ENCODE data around the gene PROP1.
"Not testable (repeated sequence)": the region's sequence is repeated elsewhere in the genome, so short reads cannot be mapped to it uniquely, and the experiment has no call there.

Gene PROP1

GRCh38 chr5:177995691-177996595, at the start of gene PROP1:
TSS of gene PROP1 (minus strand) at chr5:177996242. CDS start at chr5:177995933, 309 bp downstream.
- no peak for DNase-seq

DNA sequence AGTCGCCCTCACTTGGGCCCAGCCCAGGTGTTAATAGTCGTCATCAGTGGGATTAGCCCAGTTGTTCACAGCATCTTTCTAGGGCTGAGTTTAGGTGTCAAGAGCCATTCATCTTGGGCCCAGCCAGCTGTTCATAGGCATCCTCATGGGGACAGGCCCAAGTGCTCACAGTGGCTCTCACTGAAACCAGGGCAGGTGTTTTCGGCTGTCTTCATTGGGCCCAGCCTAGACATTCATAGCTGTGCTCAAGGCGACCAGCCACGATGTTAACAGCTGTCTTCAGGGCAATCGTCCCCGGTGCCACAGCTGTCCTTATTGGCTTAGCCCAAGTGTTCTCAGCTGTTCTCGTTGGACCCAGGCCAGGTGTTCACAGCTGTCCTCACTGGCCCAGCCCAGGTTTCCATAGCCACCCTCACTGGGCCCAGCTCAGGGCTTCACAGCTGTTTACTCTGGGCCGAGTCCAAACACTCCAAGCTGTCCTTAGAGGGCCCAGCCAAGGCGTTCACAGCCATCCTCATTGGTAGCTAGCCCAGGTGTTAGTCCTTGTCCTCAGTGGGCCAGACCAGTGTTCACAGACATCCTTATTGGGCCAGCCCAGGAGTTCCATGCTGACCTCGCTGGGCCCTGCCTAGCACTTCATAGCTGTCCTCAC, 23.5 kb upstream of the PROP1 start:
- DNase-seq: not testable (repeated sequence)

DNA sequence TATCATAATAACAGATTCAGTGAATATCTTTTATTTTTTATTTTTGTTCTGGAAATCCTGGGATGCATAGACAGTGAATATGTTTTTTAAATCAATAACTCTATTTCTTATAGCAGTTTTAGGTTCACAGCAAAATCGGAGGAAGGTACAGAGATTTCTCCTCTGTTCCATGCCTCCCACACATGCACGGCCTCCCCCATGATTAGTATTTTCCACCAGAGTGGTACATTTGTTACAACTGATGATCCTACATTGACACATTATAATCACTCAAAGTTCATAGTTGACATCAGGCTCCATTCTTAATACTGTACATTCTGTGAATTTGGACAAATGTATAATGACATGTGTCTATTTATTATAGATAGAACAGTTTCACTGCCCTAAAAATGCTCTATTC, 16.7 kb upstream of the PROP1 start:
- not testable (repeated sequence) for DNase-seq

- DNase-seq: not testable (repeated sequence)
Measured at GRCh38 chr5:178011816-178012554, 15.9 kb upstream of the PROP1 start.

DNA sequence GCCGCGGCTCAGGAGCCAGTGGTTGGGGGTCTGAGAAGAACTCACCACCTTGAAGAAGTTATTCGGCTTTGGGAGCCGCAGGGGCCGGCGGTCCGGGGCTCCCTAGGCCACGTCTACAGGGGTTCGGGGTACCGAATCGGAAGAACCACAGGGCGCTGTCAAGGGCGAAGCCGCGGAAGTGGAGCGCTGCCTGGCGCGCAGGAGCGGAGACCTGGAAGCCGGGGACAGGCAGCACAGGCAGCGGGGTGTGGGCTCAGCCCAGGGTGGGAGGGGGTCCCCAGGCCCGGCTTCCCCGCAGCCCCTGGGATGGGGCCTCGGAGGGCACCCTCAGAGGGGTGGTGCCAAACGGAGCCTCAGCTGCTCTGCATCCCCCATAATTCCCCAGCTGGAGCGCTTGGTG, 11.2 kb upstream of the PROP1 start:
- not testable (repeated sequence) for DNase-seq

GRCh38 chr5:178006536-178007231, 10.6 kb upstream of the PROP1 start:
- DNase-seq: not testable (repeated sequence)

DNA sequence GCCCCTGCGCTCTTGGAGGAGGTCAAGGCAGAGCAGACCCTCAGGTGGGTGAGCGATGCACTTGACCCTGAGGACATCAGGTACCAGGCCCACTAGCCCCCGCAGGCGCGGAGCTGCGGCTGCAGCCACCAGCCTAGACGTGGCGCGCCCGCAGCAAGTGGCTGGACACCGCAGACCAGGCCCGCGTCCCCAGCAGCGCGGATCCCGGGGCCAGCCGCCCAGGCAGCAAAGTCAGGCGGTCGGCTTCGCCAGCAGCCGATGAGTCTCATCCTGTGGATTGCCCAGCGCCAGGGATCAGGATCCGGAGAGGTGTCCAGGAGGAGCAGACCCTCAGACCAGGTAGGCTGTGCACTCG, 10.1 kb upstream of the PROP1 start:
- DNase-seq: not testable (repeated sequence)

GRCh38 chr5:177997846-177998245, 1.8 kb upstream of the PROP1 start:
- DNase-seq: no peak

GRCh38 chr5:177997319-177997670, 1.3 kb upstream of the PROP1 start:
- DNase-seq: no peak

- DNase-seq: no peak
Measured at GRCh38 chr5:177996660-177997318, 747 bp upstream of the PROP1 start.

DNA sequence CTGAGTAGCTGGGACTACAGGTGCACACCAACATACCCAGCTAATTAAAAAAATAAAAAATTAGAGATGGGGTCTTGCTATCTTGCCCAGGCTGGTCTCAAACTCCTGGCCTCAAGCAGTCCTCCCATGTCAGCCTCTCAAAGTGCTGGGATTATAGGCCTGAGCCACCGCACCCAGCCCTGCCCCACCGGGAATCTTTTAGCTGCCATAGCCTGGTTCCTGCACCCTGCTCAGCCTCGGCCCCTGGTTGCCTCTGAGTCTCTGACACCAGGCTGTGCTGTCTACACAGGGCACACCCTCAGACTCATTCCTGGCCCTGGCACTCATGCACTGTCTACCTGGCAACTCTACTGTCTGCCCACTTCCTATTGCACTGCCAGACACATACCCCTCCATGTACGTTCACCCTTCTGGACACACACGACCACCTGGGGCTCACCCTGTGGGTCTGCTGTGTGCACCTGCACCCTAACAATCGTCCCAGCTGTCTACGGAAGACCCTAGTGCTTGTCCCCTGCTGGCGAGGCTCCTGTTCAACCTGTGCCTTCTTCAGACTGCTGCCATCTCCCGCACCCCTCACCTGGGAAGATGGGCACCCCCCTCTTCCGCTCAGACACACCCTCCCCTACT, 1.4 kb downstream of the PROP1 start:
- DNase-seq: no peak

GRCh38 chr5:177994063-177994462, 2.0 kb downstream of the PROP1 start:
- DNase-seq: no peak

- no peak for DNase-seq
Measured at GRCh38 chr5:177992466-177992865, 3.6 kb downstream of the PROP1 start.

DNA sequence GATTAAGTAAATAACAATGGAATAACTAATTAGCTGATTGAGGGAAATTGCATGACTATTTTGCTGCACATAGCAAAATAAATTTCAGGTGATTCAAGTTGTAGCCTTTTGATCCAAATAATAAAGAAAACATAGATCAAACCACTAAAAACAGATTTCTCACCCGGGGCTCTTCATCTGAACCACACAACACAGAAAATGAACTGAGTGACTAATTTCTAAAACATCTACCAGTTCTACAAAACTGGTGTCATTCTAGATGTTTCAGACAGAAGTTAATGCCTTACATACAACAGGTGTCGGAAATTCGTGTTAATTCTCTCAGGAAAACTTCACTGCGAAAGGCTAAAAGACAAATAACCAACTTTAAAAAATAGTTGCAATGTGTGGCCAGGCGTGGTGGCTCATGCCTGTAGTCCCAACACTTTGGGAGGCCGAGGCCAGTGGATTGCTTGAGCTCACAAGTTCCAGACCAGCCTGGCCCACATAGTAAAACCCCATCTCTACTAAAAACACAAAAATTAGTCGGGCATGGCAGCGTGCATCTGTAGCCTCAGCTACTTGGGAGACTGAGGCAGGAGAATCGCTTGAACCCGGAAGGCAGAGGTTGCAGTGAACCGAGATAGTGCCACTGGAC, 6.9 kb downstream of the PROP1 start:
- DNase-seq: no peak

GRCh38 chr5:177987326-177987725, 8.7 kb downstream of the PROP1 start:
- no peak for DNase-seq

DNA sequence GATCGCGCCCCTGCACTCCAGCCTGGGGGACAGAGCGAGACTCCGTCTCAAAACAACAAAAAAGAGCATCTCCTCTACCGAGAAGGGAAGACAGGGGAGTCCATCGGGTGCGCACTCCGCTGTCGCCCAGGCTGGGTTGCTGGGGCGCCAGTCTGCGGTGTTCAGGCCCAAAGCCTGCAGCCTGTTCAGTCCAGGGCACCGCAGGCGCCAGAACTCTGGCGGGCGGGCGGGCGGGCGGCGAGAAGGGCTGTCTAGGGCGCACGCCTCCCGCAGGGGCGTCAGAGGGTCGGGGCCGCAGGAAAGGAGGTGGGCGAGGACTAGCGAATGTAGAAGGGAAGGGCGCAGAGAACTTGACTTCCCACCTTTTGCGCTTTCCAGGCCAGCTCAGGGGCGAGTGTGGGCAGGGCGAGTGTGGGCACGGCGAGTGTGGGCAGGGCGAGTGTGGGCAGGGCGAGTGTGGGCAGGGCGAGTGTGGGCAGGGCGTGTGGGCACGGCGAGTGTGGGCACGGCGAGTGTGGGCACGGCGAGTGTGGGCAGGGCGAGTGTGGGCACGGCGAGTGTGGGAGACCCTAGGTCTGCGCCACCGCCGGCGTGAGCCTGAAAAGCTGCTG, 10.5 kb downstream of the PROP1 start:
- DNase-seq: peak; percentile 35

DNA sequence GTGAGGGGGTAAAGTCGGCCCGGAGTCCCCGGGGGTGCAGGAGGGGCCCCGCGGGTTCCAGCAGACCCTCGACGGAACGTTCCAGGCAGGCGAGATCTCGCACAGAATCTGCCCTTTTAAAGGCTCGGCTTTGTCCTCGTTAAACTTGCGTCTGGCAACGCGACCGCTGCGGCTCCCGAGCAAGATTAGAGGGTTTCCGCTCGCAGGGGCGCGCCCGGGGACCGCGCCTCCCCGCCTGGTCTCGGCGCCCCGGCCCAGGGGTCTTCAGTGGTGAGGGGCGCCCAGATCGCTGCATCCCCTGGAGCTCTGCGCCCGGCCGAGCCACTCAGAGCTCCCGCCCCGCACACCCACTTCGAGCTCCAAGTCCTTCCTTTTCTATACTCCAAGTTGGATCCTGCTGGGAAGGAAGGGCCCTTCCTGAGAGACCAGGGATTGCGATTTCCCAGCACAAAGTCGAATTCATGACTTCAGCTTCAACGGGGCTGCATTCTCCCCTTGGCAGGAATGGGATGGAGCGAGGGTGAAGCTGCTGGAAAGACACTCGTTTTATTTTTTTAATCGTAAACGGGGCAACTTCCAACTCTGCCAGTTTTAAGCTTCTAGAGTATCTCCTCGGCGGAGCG, 11.3 kb downstream of the PROP1 start:
- peak; percentile 42 for DNase-seq

- DNase-seq: peak; percentile 49
Measured at GRCh38 chr5:177983763-177984583, 12.1 kb downstream of the PROP1 start.

- DNase-seq: peak; percentile 37
Measured at GRCh38 chr5:177982956-177983355, 13.1 kb downstream of the PROP1 start.
